ENCODE measurements around the gene ADCYAP1R1. TPM values are rescaled to one million over a fixed set of nuclear protein-coding genes. Genes with fewer than 3 reads are reported as not detected.

Gene ADCYAP1R1
- total RNA-seq, 1 donor from 2014 or later = not detected

Other genes starting within 250 kb of the ADCYAP1R1 start
- gene AQP1, start 140.5 kb upstream of the ADCYAP1R1 start, total RNA-seq = 0.44 TPM in 1 of 2 replicates, not detected in the other
- not detected in 2 replicates for gene GHRHR, start 88.4 kb upstream of the ADCYAP1R1 start, total RNA-seq